Sigmoid colon (tissue), 7 donors: Measurements from ENCODE around the gene AHCY. TPM values are rescaled to one million over a fixed set of nuclear protein-coding genes. Genes with fewer than 3 reads are reported as not detected.

Source experiments
- DNase-seq: peaks from one replicate; pipeline ENCODE4 v3.0.0-alpha.2; 2019
- H3K27ac ChIP-seq, 4 donors: fragments of 200-600 bp; sonication (generic); one replicate each; pipeline ENCODE4 v1.5.1; 2016 to 2019; ENCODE audit warnings: mild to moderate bottlenecking in 1 of 4
- H3K27me3 ChIP-seq, 3 donors: fragments of 200-600 bp; sonication (generic); one replicate each; pipeline ENCODE4 v1.5.1; 2019; ENCODE audit warnings: mild to moderate bottlenecking in 1 of 3
- H3K36me3 ChIP-seq, 4 donors: fragments of 200-600 bp; sonication (generic); one replicate each; pipeline ENCODE4 v1.5.1; 2016 to 2019
- H3K4me1 ChIP-seq, 4 donors: fragments of 200-600 bp; sonication (generic); one replicate each; pipeline ENCODE4 v1.5.1; 2017 to 2019
- H3K4me3 ChIP-seq, 4 donors: fragments of 200-600 bp; sonication (generic); one replicate each; pipeline ENCODE4 v1.5.1; 2017 to 2019; ENCODE audit warnings: mild to moderate bottlenecking in 2 of 4, moderate library complexity in 1 of 4
- H3K9me3 ChIP-seq, 4 donors: fragments of 200-600 bp in 3 of 4; sonication (generic) in 3 of 4; one replicate each; pipeline versions ENCODE4 v1.5.1 to v1.6.1; 2013 to 2019
- CTCF ChIP-seq, 4 experiments: fragments of 450-650 bp in 3 of 4; fragments of 200-600 bp in 1 of 4; IDR thresholded peaks; one replicate each; pipeline ENCODE4 v1.5.1; 2016 to 2019; ENCODE audit warnings: antibody characterized with exemption in 4 of 4, mild to moderate bottlenecking in 3 of 4, moderate library complexity in 2 of 4
- EP300 ChIP-seq, 4 donors: sonication (generic); formaldehyde crosslinking; IDR thresholded peaks; one replicate each; pipeline ENCODE4 v1.6.1; 2017; ENCODE audit warnings: antibody characterized with exemption in 4 of 4
- POLR2A ChIP-seq, 2 donors: fragments of 450-650 bp; IDR thresholded peaks; one replicate each; pipeline ENCODE4 v1.6.1; 2016; ENCODE audit warnings: antibody characterized with exemption in 2 of 2, mild to moderate bottlenecking in 2 of 2, moderate library complexity in 2 of 2
- POLR2AphosphoS5 ChIP-seq, 4 donors: sonication (generic); formaldehyde crosslinking; IDR thresholded peaks; one replicate each; pipeline ENCODE4 v1.6.1; 2017; ENCODE audit warnings: antibody characterized with exemption in 4 of 4
- WGBS, 2 donors: extraction: QIAGEN DNeasy Blood & Tissue Kit; methylation state at CpG; one replicate each; pipeline ENCODE4 v1.1.7; 2013; 5-methylcytosine and 5-hydroxymethylcytosine counted together
- intact Hi-C: fragments of 100-400 bp; cut with DNase I; formaldehyde crosslinking; loops from one replicate; pipeline ENCODE4 v1.15.1; 2023
- polyA plus RNA-seq, 3 donors: library from polyadenylated mRNA; stranded (reverse); fragments of 200-250 nt; gene quantifications; one replicate each; pipeline ENCODE4 v1.2.3, GENCODE V29; 2013
- total RNA-seq, 4 donors: library from RNA; depleted of rRNA; stranded (reverse); fragments of >200 nt; gene quantifications; one replicate each; pipeline ENCODE4 v1.1.0, GENCODE V29; 2016
- donor health status: healthy with polysubstance abuse.
- donor health status: Bipolar disorder and iron deficiency.
- donor health status: healthy.

AHCY gene
- total and polyA plus RNA-seq, 7 donors: 74.5 to 106 (median 79.6) TPM

GRCh38 chr20:34324541-34324940 is 21.4 kb upstream of the AHCY start:
- Histone ChIP-seq H3K27me3 (no peaks in the 10 kb centered on the region), H3K36me3 (no peaks in the 10 kb centered on the region), H3K4me3 (no peak overlapping the region), H3K9me3 (no peaks in the 10 kb centered on the region), H3K27ac (no peak overlapping the region), H3K4me1 (no peaks in the 10 kb centered on the region)
- 62 to 64% methylated on average over 2 of the region's 2 CpGs for WGBS, 2 donors
- no peak for DNase-seq
- intact Hi-C loops: no loop called here
- TF ChIP-seq POLR2AphosphoS5 (IDR thresholded peaks at IDR 0.05): no peak
- no peak for TF ChIP-seq CTCF (IDR thresholded peaks at IDR 0.05)

- TF ChIP-seq POLR2AphosphoS5 (IDR thresholded peaks at IDR 0.05): no peak
- no peak for TF ChIP-seq POLR2A (IDR thresholded peaks at IDR 0.05)
- TF ChIP-seq EP300 (IDR thresholded peaks at IDR 0.05): no peak
- TF ChIP-seq CTCF (IDR thresholded peaks at IDR 0.05): no peak
- DNase-seq: no peak
- Histone ChIP-seq H3K9me3 (no peaks in the 10 kb centered on the region), H3K36me3 (no peaks in the 10 kb centered on the region), H3K27ac (no peak overlapping the region), H3K4me3 (no peak overlapping the region), H3K27me3 (no peaks in the 10 kb centered on the region), H3K4me1 (no peaks in the 10 kb centered on the region)
- intact Hi-C loops: no loop called here
- WGBS, 2 donors: 32 to 62% methylated on average over 9 of the region's 9 CpGs
These were observed 19.3 kb upstream of the AHCY start for GRCh38 chr20:34322267-34323105.

- H3K27ac ChIP-seq: no peak overlapping the region
- no peaks in the 10 kb centered on the region for H3K36me3 ChIP-seq
- intact Hi-C loops: no loop called here
- DNase-seq: no peak
- WGBS, 2 donors: 83 to 86% methylated on average over 3 of the region's 3 CpGs
- H3K4me1 ChIP-seq: no peaks in the 10 kb centered on the region
- no peaks in the 10 kb centered on the region for H3K9me3 ChIP-seq
- no peak overlapping the region for H3K4me3 ChIP-seq
- no peaks in the 10 kb centered on the region for H3K27me3 ChIP-seq
- TF ChIP-seq CTCF (IDR thresholded peaks at IDR 0.05): no peak
- no peak for TF ChIP-seq POLR2A (IDR thresholded peaks at IDR 0.05)
- TF ChIP-seq EP300 (IDR thresholded peaks at IDR 0.05): no peak
- no peak for TF ChIP-seq POLR2AphosphoS5 (IDR thresholded peaks at IDR 0.05)
These were observed 17.7 kb upstream of the AHCY start for GRCh38 chr20:34320861-34321260.

GRCh38 chr20:34318609-34319443 is 15.7 kb upstream of the AHCY start:
- no peak overlapping the region for H3K4me3 ChIP-seq
- no peaks in the 10 kb centered on the region for H3K4me1 ChIP-seq
- WGBS, 2 donors: 73 to 79% methylated on average over 4 of the region's 4 CpGs
- no peak for DNase-seq
- intact Hi-C loops: no loop called here
- no peak overlapping the region for H3K27ac ChIP-seq
- TF ChIP-seq POLR2A (IDR thresholded peaks at IDR 0.05): no peak
- no peak for TF ChIP-seq POLR2AphosphoS5 (IDR thresholded peaks at IDR 0.05)
- TF ChIP-seq EP300 (IDR thresholded peaks at IDR 0.05): no peak
- no peaks in the 10 kb centered on the region for H3K27me3 ChIP-seq
- H3K36me3 ChIP-seq: no peaks in the 10 kb centered on the region
- H3K9me3 ChIP-seq: no peaks in the 10 kb centered on the region

- Histone ChIP-seq H3K4me3 (no peak overlapping the region), H3K36me3 (no peaks in the 10 kb centered on the region), H3K27ac (no peak overlapping the region), H3K27me3 (peaks cover 5 to 13% (median 11%) of the 10 kb centered on the region in 3 donors), H3K9me3 (no peaks in the 10 kb centered on the region), H3K4me1 (peaks cover 0 to 11% (median 7%) of the 10 kb centered on the region in 4 donors)
- WGBS, 2 donors: 91 to 96% methylated on average over 6 of the region's 6 CpGs
- no peak for DNase-seq
- intact Hi-C loops: no loop called here
- TF ChIP-seq POLR2A (IDR thresholded peaks at IDR 0.05) (no peak), EP300 (IDR thresholded peaks at IDR 0.05) (no peak), POLR2AphosphoS5 (IDR thresholded peaks at IDR 0.05) (no peak), CTCF (IDR thresholded peaks at IDR 0.05) (no peak)
These were observed 13.2 kb upstream of the AHCY start for GRCh38 chr20:34316196-34316814.
